Peyer's patch (tissue), 4 donors: ENCODE data around the gene TRHDE.

ENCODE experiments used
- POLR2A ChIP-seq, 2 donors: fragments of 450-650 bp; IDR thresholded peaks; one replicate each; pipeline ENCODE4 v1.5.1; 2017; ENCODE audit warnings: antibody characterized with exemption in 2 of 2, mild to moderate bottlenecking in 2 of 2, moderate library complexity in 2 of 2
- TF ChIP-seq, protein P1 (sequence below), 6 experiments: fragments of 450-650 bp in 4 of 6; fragments of 200-600 bp in 2 of 6; sonication (generic) in 1 of 6; IDR thresholded peaks; one replicate each; pipeline ENCODE4 v1.5.1; 2017 to 2019; ENCODE audit warnings: antibody characterized with exemption in 6 of 6, mild to moderate bottlenecking in 3 of 6, moderate library complexity in 1 of 6

DNA sequence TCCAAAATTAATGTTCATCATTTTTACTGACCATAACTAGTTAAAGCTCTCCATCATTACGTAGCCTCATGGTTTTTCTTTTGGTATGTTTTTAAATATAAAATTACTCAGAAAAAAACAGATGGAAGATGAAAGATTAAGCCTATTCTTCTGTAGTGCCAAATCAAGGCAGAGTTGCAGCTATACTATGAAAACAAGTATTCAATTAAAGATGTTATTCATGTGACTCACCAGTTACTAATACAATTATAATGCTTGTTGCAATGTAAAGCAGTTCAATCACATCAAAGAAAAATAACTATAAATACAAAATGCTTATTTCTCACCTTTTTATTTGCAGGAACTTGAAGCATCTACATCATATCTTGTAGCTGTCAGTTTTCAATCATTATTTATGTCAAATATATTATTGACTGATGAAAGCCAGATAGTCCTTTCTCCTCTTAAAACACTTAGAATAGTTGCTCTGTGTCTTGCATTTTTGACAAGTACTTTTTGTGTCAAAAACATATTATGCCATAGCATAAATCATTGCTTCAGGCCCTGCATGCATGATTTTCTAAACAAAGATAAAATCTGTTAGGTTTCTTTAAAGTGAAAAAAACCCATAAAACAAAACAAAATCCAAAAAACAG lies 36.0 kb upstream of the TRHDE start:
- no peak for TF ChIP-seq POLR2A (IDR thresholded peaks at IDR 0.05)
- TF ChIP-seq, protein P1, sequence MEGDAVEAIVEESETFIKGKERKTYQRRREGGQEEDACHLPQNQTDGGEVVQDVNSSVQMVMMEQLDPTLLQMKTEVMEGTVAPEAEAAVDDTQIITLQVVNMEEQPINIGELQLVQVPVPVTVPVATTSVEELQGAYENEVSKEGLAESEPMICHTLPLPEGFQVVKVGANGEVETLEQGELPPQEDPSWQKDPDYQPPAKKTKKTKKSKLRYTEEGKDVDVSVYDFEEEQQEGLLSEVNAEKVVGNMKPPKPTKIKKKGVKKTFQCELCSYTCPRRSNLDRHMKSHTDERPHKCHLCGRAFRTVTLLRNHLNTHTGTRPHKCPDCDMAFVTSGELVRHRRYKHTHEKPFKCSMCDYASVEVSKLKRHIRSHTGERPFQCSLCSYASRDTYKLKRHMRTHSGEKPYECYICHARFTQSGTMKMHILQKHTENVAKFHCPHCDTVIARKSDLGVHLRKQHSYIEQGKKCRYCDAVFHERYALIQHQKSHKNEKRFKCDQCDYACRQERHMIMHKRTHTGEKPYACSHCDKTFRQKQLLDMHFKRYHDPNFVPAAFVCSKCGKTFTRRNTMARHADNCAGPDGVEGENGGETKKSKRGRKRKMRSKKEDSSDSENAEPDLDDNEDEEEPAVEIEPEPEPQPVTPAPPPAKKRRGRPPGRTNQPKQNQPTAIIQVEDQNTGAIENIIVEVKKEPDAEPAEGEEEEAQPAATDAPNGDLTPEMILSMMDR (IDR thresholded peaks at IDR 0.05) = no peak
